ENCODE results near the gene TTC12.

TTC12 gene

GRCh38 chr11:113332023-113332422 lies 17.6 kb downstream of the TTC12 start:
- no peak for DNase-seq

- DNase-seq: no peak
Observed at GRCh38 chr11:113332638-113333329, 18.4 kb downstream of the TTC12 start.

GRCh38 chr11:113334183-113334582 lies 19.8 kb downstream of the TTC12 start:
- DNase-seq: no peak

DNA sequence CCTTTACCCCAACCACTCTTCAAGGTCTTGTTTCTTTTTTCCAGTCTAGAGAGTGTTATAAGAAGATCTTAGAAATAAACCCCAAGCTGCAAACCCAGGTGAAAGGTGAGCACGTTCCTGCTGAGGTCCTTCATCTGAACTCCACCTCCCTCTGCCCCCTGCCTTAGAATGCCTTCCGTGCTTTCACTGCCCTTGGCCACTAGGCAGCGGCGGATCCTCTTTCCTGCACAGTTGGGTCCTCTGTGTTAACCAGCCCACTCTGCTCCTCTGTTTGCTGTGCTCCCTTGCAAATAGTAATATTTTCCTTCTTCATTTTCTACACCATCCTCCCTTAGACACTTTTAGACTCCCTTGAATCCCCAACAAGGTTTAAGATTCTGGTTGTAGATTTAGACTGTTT lies 24.3 kb downstream of the TTC12 start:
- no peak for DNase-seq

- DNase-seq: no peak
Observed at GRCh38 chr11:113339929-113340589, 25.7 kb downstream of the TTC12 start.

DNA sequence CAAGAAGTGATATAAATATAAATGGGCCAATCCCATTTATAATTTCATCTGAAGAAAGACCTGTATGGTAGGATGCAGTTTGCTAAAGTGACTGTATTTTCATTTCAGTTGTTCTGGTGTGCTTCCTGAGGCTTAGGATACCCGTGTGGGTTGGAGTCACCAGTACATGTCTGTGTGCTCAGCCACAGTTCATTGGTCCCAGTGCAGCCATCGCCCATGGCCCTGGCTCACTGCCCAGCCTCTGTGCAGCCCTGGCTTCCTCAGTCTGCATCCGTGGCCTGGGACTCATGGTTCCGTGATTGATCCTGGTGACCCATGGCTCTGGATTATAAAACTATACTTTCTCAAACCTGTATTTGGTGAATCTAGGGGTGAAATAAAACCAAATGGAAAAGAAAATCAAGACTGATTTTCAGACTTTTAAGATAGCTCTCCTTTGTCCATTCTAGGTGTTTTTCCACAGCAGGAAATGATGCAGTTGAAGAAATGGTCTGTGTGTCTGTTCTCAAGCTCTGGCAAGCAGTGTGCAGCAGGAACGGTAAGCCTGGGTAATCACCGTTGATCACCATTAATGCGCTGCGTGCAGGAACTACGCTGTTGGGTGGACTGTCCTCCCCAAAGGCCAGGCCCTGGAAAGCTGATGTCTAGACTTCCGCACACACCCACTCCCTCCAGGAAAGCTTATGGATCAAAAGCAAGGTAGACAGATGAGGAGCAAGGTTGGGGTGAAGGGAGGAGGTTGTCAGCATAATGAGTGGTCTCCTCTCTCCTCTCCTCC lies 27.2 kb downstream of the TTC12 start:
- DNase-seq: no peak

GRCh38 chr11:113345978-113346377 lies 31.6 kb downstream of the TTC12 start:
- DNase-seq: no peak

DNA sequence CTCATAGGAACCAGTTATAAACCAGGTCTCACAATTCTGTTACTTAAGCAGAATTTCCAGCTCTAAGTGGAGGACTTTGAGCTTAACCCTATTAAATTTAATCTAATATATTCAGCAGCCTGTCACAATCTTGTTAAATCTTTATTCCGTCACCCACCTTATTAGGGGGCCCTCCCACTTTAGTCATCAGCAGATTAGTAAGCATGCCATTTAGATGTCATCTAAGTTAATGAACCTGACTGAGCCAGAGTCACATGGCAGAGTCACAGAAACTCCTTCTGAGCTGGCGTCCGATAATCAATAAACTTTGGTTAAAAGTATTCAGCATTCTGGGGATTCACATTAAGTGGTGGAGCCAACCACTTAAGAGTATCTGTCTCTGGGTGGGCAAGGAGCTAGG lies 35.1 kb downstream of the TTC12 start:
- no peak for DNase-seq

DNA sequence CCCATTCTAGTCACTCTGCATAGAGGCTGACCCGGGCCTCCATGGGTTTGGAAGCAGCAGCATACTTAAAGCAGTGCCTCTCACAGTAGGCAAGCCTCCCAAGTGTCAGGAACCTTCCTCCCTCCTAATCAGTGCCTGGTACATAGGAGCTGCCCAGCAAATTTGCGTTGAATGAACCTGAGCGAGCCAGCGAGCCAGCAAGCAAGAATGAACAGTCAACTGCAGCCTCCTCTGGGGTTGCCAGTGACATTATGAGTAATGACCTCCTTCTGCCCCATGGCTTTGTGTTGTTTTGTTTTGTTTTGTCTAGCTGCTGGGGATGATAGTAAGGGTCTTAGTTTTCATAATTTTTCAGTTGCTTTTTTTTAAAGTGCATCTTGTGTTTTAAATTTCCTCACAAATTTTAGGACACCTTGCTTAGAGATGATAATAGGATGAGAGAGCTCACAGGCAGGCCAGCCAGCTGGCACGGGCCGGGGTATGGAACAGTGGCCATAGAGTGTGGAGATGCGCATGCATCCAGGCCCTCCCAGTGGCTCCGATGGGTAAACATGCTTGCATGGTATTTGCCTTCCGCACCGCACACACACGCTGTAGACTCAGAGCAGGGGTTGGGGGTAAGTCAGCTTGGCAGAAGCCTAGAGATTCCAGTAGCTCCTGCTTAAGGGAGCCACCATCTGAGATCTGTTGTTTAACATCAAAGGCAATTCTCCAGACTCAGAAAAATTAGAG lies 36.1 kb downstream of the TTC12 start:
- DNase-seq: no peak

DNA sequence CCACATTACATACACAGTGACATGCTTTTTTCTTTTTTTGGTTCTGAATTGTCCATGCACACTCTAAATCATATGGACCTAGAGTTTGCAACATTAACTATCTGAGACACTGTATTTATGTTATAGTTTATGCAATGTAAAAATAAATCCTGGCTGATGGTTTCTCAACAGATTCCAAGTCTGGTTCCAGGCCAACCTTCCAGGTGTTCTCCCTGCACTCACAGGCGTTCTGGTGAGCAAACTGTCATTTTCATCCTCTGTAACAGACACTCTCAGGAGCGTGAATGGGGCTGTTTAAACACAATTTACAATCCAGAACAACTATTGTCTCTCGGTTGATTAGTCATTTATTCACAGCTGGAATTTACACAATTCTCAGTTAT lies 36.7 kb downstream of the TTC12 start:
- no peak for DNase-seq

DNA sequence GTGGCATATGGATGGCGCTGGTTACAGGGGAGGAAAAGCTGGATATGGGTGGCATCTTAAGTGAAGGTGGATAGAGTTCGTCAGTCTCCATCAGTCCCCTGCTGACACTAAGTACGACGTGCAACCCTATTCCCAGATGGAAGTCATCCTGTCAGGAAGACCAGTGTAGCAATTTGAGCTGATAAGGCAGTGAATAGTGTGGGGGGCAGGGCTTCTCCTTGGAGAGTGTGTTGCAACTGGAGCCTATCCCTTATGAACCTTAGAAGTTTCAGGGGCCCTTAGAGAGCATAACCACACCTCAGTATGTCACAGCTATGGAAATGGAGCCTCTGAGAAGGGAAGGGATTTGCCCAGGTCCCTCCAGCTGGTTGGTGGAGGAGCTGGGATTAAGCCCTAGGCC lies 37.1 kb downstream of the TTC12 start:
- no peak for DNase-seq

GRCh38 chr11:113356203-113356602 lies 41.8 kb downstream of the TTC12 start:
- DNase-seq: no peak

- no peak for DNase-seq
Observed at GRCh38 chr11:113363406-113363805, 49.0 kb downstream of the TTC12 start.

GRCh38 chr11:113363996-113364641 lies 49.7 kb downstream of the TTC12 start:
- no peak for DNase-seq

- no peak for DNase-seq
Observed at GRCh38 chr11:113365895-113366294, 51.5 kb downstream of the TTC12 start.

GRCh38 chr11:113369411-113369810 lies 55.0 kb downstream of the TTC12 start:
- DNase-seq: no peak

DNA sequence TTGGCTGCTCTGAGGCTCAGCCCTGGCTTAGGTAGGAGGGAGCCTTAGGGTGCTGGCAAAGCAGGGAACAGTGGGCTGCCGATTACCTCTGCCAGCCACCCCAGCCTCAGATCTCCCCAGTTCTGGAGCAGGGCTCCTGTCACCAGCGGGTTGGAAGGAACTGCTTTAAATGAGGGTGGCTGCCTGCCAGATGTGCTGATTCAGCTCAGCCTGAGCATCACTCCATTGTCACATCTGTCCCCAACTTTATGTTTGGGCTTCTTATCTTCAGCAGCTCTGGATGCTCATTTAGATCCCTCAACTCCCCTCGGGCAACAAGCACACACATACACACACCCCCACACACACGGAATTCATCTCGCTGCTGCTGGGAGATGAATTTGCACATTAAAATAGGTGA lies 56.3 kb downstream of the TTC12 start:
- no peak for DNase-seq

DNA sequence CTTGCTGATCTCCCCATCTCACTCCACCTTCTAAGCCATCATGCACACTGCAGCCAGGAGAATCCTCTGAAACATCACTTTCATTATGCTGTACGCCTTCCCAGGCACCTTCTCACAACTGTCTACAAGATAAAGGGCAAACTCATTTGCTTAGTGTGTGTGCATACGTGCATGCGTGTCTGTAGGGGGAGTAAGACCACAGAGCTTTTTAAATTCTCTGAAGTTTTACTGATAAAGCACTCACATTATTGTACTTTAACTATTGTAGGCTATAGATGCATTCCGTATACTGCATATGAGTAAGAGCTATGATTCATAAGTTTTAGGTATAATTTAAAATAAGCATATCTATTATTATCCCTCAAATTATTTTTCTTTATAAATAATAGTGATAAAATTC lies 57.9 kb downstream of the TTC12 start:
- DNase-seq: no peak

DNA sequence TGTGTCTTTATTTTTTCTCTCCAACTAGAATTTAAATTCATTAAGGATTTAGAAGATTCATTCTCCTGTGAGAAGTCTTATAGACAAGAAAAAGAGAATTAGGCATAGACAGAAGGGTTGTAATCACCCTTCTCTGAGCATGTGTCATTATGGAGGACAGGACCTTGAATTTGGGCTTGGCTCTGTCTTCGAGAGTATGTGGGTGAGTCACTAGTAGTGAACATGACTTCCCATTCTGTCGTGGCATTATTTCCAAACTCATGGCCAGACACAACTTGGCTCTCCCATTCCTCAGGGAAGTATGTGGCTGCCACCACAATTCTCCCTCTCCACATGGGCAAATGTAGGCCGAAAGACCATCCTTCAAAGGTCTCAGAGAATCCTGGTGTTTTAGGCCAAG lies 58.9 kb downstream of the TTC12 start:
- no peak for DNase-seq

DNA sequence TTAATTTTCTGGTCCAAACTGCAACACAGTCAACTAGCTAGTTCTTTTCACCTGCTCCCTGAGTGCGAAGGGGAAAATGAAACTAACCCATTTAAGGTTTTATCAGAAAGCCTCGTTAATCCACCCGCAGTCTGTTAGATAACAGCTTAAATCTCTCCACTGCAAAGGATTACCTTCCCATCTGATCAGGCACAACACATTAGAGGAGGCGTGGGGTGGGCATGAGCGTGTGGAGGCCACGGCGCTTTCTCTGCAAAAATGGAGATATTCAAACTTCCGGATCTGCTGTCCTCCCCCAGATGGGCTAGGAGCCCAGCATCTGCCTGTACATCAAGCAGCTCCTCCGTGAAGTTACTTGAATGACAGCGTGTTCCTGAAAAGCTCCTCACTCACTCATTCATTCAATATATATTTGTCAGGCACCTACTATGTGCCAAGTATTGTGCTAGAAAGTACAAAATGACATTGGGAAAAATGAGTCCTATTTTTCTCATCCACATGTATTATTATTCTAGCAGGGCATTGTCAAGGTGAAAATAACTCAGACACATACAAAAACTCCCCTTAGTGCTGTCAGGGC lies 59.7 kb downstream of the TTC12 start:
- no peak for DNase-seq

DNA sequence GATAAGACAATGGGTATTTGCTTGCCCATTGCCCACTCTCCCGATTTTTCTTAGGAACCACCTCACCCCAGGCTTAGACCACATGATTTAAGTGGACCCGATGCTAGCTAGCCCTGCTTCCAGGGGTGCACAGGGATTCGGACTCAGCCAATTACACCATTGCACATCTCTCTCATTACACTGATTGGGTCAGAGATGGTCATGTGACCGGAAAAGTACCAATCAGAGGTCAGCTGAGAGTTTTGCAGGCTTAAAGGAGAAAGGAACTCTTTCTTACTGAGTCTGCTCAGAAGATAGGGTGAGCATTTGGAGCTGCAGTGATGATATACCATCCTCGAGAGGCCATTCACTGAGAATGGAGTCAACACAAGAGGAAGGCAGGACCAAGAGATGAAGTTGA lies 61.0 kb downstream of the TTC12 start:
- no peak for DNase-seq

DNA sequence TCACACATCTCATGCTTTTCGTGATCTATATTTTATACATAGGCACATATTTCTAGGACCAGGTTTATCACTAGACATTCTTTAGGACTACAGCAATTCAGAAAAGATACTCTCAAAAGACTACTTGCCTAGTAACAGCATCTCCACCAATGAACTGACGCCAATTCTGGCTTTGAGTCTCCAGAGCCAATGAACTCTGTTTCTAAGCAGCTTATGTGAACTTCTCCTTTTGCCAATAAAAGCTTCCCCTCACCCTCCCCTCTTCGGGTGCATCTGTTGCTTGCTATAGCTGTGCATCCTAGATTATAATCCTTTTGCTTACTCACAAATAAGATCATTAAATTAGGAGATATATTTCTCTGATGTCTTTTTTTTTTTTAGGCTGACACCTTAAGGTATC lies 61.8 kb downstream of the TTC12 start:
- no peak for DNase-seq
